Fibroblast of the aortic adventitia (primary cell): ENCODE data around the gene FANCE. TPM values are rescaled to one million over a fixed set of nuclear protein-coding genes. Genes with fewer than 3 reads are reported as not detected.

Source experiments
- DNase-seq: peaks from one replicate; pipeline ENCODE4 v3.0.0-alpha.2; 2010; ENCODE audit warnings: low read depth
- H3K4me3 ChIP-seq: 2 replicates; pipeline ENCODE4 v1.5.1; 2011; ENCODE audit warnings: low read depth, mild to moderate bottlenecking, control low read depth, low read length, moderate library complexity
- total RNA-seq: library from RNA; depleted of rRNA; stranded (reverse); fragments of >200 nt; gene quantifications from 2 replicates; pipeline ENCODE4 v1.2.3, GENCODE V29; 2012; ENCODE audit warnings: low replicate concordance
- TF ChIP-seq, protein P1 (sequence below): IDR thresholded peaks from 2 replicates; pipeline ENCODE4 v1.5.1; 2011; ENCODE audit warnings: mild to moderate bottlenecking, low read length, control low read depth, inconsistent platforms; ENCODE audit not compliant: insufficient read depth

FANCE gene
- total RNA-seq, 1 donor, result 7.7 TPM

DNA sequence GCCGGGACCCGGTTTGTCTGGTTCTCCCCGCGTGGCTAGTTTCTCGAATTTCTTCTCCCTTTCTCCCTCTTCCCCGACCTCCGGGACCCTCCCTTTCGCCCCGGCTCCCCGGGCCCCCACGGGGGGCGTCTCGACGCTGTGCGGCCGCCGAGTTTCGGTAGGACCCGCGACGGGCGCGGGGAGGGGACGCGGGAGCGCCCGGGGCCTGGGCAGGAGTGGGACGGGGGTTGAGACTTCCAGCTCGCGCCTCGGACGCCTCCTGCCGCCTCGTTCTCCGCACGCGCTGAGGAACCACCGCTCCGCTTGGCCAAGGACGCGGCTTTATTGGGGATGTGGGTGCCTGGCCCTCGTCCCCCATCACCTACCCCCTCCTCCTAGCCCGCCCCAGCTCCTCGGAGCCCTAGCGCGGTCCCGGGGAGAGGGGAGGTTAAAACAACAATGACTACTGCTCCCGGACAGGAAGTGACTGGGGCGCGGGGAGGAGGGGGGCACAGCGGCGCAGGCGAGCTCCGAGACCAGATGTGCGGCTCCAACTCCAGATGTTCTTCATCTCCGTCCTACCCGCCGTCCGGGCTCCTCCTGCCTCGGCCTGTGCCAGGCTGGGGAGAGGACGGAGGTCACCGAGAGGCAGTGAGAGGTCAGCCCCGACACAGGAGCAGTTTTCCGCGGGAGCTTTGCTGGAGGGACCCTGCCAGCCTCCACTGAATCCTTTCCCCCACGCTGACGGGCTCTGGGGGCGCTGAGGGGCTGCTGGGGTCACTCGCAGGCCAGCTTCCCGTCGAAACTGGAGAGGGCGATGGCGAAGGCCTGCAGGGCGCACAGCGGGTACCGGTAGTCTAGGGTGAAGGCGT is 45.7 kb downstream of the FANCE start:
- H3K4me3 ChIP-seq, result peak overlapping the region; percentile 77
- peak; percentile 68 for DNase-seq
- TF ChIP-seq, protein P1, sequence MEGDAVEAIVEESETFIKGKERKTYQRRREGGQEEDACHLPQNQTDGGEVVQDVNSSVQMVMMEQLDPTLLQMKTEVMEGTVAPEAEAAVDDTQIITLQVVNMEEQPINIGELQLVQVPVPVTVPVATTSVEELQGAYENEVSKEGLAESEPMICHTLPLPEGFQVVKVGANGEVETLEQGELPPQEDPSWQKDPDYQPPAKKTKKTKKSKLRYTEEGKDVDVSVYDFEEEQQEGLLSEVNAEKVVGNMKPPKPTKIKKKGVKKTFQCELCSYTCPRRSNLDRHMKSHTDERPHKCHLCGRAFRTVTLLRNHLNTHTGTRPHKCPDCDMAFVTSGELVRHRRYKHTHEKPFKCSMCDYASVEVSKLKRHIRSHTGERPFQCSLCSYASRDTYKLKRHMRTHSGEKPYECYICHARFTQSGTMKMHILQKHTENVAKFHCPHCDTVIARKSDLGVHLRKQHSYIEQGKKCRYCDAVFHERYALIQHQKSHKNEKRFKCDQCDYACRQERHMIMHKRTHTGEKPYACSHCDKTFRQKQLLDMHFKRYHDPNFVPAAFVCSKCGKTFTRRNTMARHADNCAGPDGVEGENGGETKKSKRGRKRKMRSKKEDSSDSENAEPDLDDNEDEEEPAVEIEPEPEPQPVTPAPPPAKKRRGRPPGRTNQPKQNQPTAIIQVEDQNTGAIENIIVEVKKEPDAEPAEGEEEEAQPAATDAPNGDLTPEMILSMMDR, result no peak

DNA sequence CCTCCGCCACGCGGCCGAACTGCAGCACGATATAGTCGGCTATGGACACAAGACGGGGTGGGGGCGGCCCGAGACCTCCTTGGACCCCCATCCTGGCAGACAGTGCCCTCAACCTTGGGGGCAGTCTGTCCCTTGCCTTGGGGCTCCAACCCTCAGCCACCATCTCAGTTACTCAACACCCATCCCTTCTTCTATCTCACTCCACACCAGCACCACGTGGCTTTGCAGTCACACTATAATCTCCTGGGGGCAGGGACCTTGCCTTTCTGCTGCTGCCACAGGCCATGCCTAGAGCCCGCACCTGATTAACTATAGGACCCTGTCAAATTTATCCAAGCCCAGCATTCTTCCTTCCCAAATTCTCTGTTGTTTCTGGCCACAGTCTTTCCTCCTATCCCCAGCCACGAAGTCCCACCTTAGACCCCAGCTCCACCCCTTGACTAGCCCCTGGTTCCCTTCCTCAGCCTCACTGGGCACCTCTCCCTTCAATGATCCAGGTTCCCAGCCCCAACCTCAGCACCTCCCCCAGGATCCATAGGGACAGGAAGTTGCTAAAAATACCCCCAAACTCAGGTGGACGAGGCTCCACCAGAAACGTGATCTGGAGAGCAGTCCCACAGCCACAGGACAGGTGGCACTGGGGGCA is 46.4 kb downstream of the FANCE start:
- TF ChIP-seq, protein P1, result no peak
- no peak for DNase-seq
- H3K4me3 ChIP-seq, result peak overlapping the region; percentile 77

DNA sequence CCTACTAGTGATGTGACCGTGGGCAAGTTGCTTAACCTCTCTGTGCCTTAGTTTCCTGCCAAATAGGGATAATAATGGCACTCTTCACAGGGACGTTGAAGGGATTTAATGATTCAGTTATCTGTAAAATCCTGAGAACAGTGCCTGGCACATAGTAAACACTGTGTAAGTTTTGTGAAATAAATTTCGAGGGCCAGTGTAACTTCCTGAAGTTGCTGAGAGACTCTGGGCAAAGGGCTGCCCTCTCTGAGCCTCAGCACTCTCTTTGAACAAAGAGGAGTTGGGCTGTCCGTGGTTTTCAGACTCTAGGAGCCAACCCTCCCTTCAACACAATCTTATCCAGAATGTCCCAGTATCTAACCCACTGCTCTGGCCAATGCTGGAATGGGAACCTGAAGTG is 47.2 kb downstream of the FANCE start:
- TF ChIP-seq, protein P1, result no peak
- no peak overlapping the region for H3K4me3 ChIP-seq
- DNase-seq, result no peak

DNA sequence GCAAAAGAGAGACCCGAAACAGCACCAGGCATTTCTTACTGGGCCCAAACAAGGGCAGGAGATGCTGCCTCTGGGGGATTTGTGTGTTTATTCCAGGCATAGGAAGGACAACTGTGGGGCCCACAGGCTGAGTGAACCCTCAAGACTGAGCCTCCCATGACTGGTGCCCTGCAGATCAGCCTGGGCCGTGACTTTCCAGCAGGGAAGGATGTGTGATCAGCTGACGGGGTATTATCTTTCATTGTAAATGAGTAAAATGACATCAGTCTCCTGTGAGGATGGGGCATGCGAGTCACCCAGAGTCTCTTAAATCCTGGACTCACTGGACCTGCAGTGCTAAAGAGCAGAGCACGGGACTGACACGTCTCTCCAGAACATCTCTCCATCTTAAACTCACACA is 48.6 kb downstream of the FANCE start:
- no peak overlapping the region for H3K4me3 ChIP-seq
- DNase-seq, result no peak
- TF ChIP-seq, protein P1, result no peak

DNA sequence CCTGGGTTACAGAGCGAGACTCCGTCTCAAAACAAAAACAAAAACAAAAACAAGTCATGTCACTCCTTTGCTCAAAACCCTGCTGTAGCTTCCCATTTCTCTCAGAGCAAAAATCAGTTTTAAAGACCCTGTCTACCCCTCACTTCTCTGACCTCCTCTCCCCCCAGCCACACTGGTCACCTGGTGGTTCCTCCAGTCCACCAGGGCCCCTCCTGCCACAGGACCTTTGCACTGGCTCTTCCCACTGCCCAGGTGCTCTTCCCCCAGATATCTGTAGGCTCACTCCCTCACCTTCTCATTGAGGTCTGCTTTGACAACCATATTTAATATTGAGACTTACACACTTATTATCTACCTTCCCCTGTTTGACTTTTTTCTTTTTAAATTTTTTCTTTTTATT is 49.6 kb downstream of the FANCE start:
- TF ChIP-seq, protein P1, result no peak
- H3K4me3 ChIP-seq, result no peak overlapping the region
- DNase-seq, result no peak

DNA sequence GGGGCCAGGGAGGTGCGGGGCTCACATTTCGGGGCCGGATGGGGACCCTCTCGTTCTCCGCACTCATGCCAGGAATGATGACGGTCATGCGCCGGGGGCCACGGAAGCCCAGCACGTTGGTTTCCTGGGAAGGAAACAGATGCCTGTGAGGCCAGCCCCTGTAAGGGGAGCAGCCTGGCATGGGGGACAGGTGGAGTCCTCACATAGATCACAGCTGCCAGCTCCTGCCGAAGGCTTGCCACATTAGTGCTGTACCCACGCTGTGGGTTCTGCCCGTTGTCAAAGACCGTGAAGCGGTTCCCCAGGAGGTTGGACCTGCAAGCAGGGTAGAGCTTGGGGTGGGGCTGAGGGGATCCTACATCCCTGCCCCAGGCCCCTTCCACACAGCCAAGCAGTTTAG is 51.4 kb downstream of the FANCE start:
- H3K4me3 ChIP-seq, result no peak overlapping the region
- TF ChIP-seq, protein P1, result no peak
- DNase-seq, result no peak
